ENCODE data around the gene SYPL2. TPM values are rescaled to one million over a fixed set of nuclear protein-coding genes. Genes with fewer than 3 reads are reported as not detected.

The SYPL2 gene
- polyA plus RNA-seq (2012; ENCODE audit: insufficient read length, low read depth) = 0.10 TPM

DNA sequence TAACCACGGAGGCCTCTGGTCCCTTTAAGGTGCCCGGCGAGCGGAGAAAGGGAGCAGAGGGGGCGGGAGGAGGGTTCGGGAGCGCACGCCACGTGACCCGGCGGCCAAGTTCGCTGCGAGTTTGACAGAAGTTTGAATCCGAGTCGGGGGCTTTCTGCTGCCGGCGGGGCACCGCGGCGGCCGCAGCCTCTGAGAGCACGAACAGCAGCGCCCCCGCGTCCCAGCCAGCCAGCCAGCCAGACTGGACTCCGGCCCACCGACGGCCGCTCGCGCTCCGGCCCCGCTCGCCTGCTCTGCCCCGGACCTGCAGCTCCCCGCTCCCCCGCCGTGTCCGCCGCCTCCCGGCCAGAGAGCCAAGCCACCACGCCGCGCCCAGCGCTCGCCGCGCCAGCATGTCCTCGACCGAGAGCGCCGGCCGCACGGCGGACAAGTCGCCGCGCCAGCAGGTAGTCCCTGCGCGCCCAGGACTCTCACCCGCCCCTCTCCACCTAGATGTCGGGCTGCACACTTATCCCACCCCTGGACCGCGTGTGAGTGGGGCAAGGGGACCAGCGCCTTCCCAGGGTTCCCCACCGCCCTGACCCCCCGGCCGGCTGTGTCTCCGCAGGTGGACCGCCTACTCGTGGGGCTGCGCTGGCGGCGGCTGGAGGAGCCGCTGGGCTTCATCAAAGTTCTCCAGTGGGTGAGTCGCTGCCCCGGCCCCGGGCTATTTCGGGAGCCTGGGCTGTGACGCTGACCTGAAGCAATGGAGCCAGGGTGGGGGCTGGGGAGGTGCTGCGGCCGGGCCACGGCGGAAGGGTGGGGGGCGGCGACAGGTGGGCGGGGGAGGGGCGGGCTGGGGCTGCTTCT lies at the start of gene SYPL2:
Gene SYPL2, plus strand, starts transcription at position 95 of the 849 bp plus-strand sequence. Its CDS starts 298 bp downstream, at position 393.
- TF ChIP-seq POLR2AphosphoS5 (IDR thresholded peaks at IDR 0.05; ENCODE audit: low read depth, low read length) (no peak), FOXP2 (optimal IDR thresholded peaks at IDR 0.05; ENCODE audit: borderline replicate concordance, extremely low read depth, extremely low read length, insufficient read depth) (no peak), TAF1 (IDR thresholded peaks at IDR 0.05; ENCODE audit: borderline replicate concordance, insufficient read depth, low read length) (no peak), SIN3A (IDR thresholded peaks at IDR 0.05; ENCODE audit: borderline replicate concordance, insufficient read depth, low read length) (no peak)
- TF ChIP-seq, protein P1, sequence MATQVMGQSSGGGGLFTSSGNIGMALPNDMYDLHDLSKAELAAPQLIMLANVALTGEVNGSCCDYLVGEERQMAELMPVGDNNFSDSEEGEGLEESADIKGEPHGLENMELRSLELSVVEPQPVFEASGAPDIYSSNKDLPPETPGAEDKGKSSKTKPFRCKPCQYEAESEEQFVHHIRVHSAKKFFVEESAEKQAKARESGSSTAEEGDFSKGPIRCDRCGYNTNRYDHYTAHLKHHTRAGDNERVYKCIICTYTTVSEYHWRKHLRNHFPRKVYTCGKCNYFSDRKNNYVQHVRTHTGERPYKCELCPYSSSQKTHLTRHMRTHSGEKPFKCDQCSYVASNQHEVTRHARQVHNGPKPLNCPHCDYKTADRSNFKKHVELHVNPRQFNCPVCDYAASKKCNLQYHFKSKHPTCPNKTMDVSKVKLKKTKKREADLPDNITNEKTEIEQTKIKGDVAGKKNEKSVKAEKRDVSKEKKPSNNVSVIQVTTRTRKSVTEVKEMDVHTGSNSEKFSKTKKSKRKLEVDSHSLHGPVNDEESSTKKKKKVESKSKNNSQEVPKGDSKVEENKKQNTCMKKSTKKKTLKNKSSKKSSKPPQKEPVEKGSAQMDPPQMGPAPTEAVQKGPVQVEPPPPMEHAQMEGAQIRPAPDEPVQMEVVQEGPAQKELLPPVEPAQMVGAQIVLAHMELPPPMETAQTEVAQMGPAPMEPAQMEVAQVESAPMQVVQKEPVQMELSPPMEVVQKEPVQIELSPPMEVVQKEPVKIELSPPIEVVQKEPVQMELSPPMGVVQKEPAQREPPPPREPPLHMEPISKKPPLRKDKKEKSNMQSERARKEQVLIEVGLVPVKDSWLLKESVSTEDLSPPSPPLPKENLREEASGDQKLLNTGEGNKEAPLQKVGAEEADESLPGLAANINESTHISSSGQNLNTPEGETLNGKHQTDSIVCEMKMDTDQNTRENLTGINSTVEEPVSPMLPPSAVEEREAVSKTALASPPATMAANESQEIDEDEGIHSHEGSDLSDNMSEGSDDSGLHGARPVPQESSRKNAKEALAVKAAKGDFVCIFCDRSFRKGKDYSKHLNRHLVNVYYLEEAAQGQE (IDR thresholded peaks at IDR 0.05; ENCODE audit: insufficient read depth in 1 of 2, low read depth in 2 of 2, low read length in 2 of 2) = no peak

GRCh38 chr1:109423498-109423897 lies 42.8 kb upstream of the SYPL2 start:
- no peak for TF ChIP-seq POLR2AphosphoS5 (IDR thresholded peaks at IDR 0.05; ENCODE audit: low read depth, low read length)

GRCh38 chr1:109425391-109426280 lies 40.7 kb upstream of the SYPL2 start:
- TF ChIP-seq SIN3A (IDR thresholded peaks at IDR 0.05; ENCODE audit: borderline replicate concordance, insufficient read depth, low read length) (0 out of 2 replicates have a peak, but pooled peaks have one; percentile 28), TAF1 (IDR thresholded peaks at IDR 0.05; ENCODE audit: borderline replicate concordance, insufficient read depth, low read length) (no peak)

DNA sequence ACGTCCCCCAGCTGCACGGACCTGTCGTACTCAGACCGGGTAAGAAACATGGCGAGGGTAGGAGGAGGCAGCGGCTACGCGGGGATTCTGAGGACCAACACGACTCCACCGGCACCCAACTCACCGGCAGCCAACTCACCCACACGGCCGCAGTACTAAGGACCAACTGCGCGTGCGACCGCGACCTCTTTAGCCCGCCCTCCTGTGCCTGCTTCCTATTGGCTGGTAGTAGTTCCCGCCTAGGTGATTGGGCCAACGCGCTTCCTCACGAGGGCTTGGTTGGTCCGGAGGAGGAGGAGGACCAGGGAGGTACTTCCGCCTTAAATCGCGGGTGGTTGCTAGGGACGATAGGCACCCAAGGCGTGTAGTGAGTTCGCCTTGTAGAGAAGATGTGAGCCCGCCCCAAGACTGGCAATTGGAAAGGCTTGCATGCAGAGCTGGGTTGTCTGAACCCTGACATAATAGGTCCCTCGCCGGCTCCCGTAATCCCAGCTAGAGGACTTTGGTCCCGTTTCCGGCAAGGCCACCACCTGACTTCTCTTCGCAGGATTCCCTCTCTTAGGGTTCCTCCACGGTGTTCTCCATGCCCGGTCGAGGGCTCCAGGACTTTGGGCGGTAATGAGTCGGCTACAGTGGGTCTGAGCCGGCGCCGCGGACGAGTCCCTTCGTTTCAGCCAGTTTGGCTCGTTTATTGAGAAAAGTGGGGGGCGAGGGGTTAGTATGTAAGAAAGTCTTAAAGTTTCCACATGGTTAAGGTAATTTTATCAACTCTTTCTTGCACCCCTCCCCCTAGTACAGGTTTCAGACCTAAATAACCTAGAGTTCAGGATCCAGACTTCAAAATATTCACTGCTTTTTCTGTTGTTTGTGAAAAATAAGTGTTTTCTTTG lies 39.8 kb upstream of the SYPL2 start, which contains the start of gene PSMA5:
Gene PSMA5, minus strand, starts transcription at position 168 of the 890 bp plus-strand sequence. Its CDS starts 118 bp downstream, at position 50.
- peak; percentile 91 for TF ChIP-seq POLR2AphosphoS5 (IDR thresholded peaks at IDR 0.05; ENCODE audit: low read depth, low read length)
- TF ChIP-seq SIN3A (IDR thresholded peaks at IDR 0.05; ENCODE audit: borderline replicate concordance, insufficient read depth, low read length) = no peak; the same call in 1 of the 2 replicates
- peak; percentile 74; the same call in 1 of the 2 replicates for TF ChIP-seq TAF1 (IDR thresholded peaks at IDR 0.05; ENCODE audit: borderline replicate concordance, insufficient read depth, low read length)

DNA sequence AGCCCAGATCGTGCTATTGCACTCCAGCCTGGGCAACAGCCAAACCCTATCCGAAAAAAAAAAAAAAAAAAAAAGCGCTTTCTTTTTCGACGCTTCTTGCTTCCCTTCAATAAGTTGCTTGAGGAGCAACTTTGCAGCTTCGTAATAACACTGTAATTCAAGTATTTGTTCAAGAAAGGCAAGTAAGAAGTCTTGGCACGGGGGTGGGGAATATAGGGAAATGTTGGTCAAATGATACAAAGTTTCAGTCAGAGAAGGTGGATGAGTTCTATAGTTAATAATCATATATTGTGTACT lies 39.2 kb upstream of the SYPL2 start:
- TF ChIP-seq POLR2AphosphoS5 (IDR thresholded peaks at IDR 0.05; ENCODE audit: low read depth, low read length) = no peak
- no peak for TF ChIP-seq SIN3A (IDR thresholded peaks at IDR 0.05; ENCODE audit: borderline replicate concordance, insufficient read depth, low read length)

GRCh38 chr1:109432336-109432735 lies 34.0 kb upstream of the SYPL2 start:
- TF ChIP-seq FOXP2 (optimal IDR thresholded peaks at IDR 0.05; ENCODE audit: borderline replicate concordance, extremely low read depth, extremely low read length, insufficient read depth) (no peak), POLR2AphosphoS5 (IDR thresholded peaks at IDR 0.05; ENCODE audit: low read depth, low read length) (no peak)
- TF ChIP-seq, protein P1 (IDR thresholded peaks at IDR 0.05; ENCODE audit: insufficient read depth in 1 of 2, low read depth in 2 of 2, low read length in 2 of 2) = no peak

DNA sequence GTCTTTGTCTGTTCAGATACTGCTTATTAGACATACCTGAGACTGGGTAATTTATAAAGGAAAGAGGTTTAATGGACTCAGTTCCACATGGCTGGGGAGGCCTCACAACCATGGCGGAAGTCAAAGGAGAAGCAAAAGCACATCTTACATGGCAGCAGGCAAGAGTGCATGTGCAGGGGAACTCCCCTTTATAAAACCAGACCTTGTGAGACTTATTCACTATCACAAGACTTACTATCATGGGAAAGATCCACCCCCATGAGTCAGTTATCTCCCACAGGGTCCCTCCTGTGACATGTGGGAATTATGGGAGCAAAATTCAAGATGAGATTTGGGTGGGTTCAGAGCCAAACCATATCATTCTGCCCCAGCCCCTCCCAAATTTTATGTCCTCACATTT lies 33.0 kb upstream of the SYPL2 start:
- TF ChIP-seq, protein P1 (IDR thresholded peaks at IDR 0.05; ENCODE audit: insufficient read depth in 1 of 2, low read depth in 2 of 2, low read length in 2 of 2) = no peak
- TF ChIP-seq FOXP2 (optimal IDR thresholded peaks at IDR 0.05; ENCODE audit: borderline replicate concordance, extremely low read depth, extremely low read length, insufficient read depth) = no peak
